OCI-LY7 (cell line): ENCODE data around the gene RPRD1B. TPM values are rescaled to one million over a fixed set of nuclear protein-coding genes. Genes with fewer than 3 reads are reported as not detected.

Experiments
- BruUV-seq: library from RNA; stranded (reverse); fragments of 400-500 nt; replicated peaks from 2 replicates; lab custom pipeline; 2021; lab: Mats Ljungman, UMichigan
- CTCF ChIA-PET: fragments of 300-600 bp; sonication (Branson Sonifier 250); formaldehyde crosslinking; loops from one replicate; lab custom pipeline; 2022; ENCODE audit warnings: antibody characterized with exemption; ENCODE audit not compliant: unreplicated experiment; lab: Charles Lee
- POLR2A ChIA-PET: fragments of 300-600 bp; sonication (Branson Sonifier 250); formaldehyde crosslinking; loops from one replicate; lab custom pipeline; 2022; ENCODE audit warnings: antibody characterized with exemption; lab: Charles Lee
- DNase-seq: peaks from one replicate; pipeline ENCODE4 v3.0.0-alpha.2; 2015; ENCODE audit warnings: low spot score
- H2AFZ ChIP-seq: fragments of 200-600 bp; sonication (generic), shearing (Covaris generic); 2 replicates; pipeline ENCODE4 v1.6.1; 2014; ENCODE audit warnings: mild to moderate bottlenecking, antibody characterized with exemption, low read length, moderate library complexity
- H3K27ac ChIP-seq: fragments of 200-600 bp; sonication (generic); 2 replicates; pipeline ENCODE4 v1.5.1; 2014; ENCODE audit warnings: mixed run types, low read depth, mild to moderate bottlenecking, moderate library complexity, low read length, inconsistent platforms; ENCODE audit not compliant: poor library complexity, severe bottlenecking
- H3K36me3 ChIP-seq: fragments of 200-600 bp; sonication (generic); 2 replicates; pipeline ENCODE4 v1.6.1; 2014; ENCODE audit warnings: mild to moderate bottlenecking, antibody characterized with exemption, low read length, moderate library complexity, mixed read lengths; ENCODE audit not compliant: insufficient read depth
- H3K4me1 ChIP-seq: fragments of 200-600 bp; sonication (generic); 2 replicates; pipeline ENCODE4 v1.5.1; 2014; ENCODE audit warnings: mild to moderate bottlenecking, low read length; ENCODE audit not compliant: insufficient read depth, poor library complexity, severe bottlenecking
- H3K4me2 ChIP-seq: fragments of 200-600 bp; sonication (generic); 2 replicates; pipeline ENCODE4 v1.6.1; 2014; ENCODE audit warnings: mild to moderate bottlenecking, low read length
- H3K4me3 ChIP-seq: fragments of 200-600 bp; sonication (generic); 2 replicates; pipeline ENCODE4 v1.5.1; 2014; ENCODE audit warnings: mild to moderate bottlenecking, low read depth, low read length; ENCODE audit not compliant: poor library complexity, severe bottlenecking
- H3K79me2 ChIP-seq: fragments of 200-600 bp; sonication (generic); 2 replicates; pipeline ENCODE4 v1.6.1; 2016; ENCODE audit warnings: low read depth, mild to moderate bottlenecking, low read length, moderate library complexity, mixed read lengths; ENCODE audit not compliant: insufficient read depth
- H3K9me2 ChIP-seq: fragments of 200-600 bp; sonication (generic); 2 replicates; pipeline ENCODE4 v1.6.1; 2016; ENCODE audit warnings: mild to moderate bottlenecking, low read length, mixed read lengths; ENCODE audit not compliant: insufficient read depth
- H3K9me3 ChIP-seq: fragments of 200-600 bp; sonication (generic); 2 replicates; pipeline ENCODE4 v1.6.1; 2014; ENCODE audit warnings: mild to moderate bottlenecking, mixed run types, low read length, mixed read lengths
- H4K20me1 ChIP-seq: fragments of 200-600 bp; sonication (generic); 2 replicates; pipeline ENCODE4 v1.6.1; 2014; ENCODE audit warnings: mild to moderate bottlenecking, antibody characterized with exemption, low read length, moderate library complexity, mixed read lengths; ENCODE audit not compliant: insufficient read depth
- CTCF ChIP-seq: fragments of 200-600 bp; sonication (generic); conservative IDR thresholded peaks from 2 replicates; pipeline ENCODE4 v1.5.1; 2014; ENCODE audit warnings: mild to moderate bottlenecking, antibody characterized with exemption, low read length, moderate library complexity, mixed read lengths
- EZH2phosphoT487 ChIP-seq: fragments of 200-600 bp; sonication (generic); IDR thresholded peaks from 2 replicates; pipeline ENCODE4 v1.6.1; 2018; ENCODE audit warnings: low read depth, borderline replicate concordance, mild to moderate bottlenecking, mixed run types, antibody characterized with exemption, low read length, moderate library complexity, mixed read lengths
- intact Hi-C: fragments of 100-400 bp; cut with micrococcal nuclease; formaldehyde crosslinking; loops from one replicate; pipeline ENCODE4 v1.10.0; 2022; ENCODE audit not compliant: unreplicated experiment
- total RNA-seq, 2 experiments: library from RNA; depleted of rRNA in 1 of 2; stranded (reverse); fragments of >200 nt in 1 of 2; shearing (Covaris generic) in 1 of 2; gene quantifications; 2 replicates each; pipeline ENCODE4 v1.2.3, GENCODE V29; 2014 to 2022

The RPRD1B gene
- total RNA-seq, 2 experiments from 2014 or later = 45.6 to 67.9 TPM

- no peaks in the 10 kb centered on the region for H3K36me3 ChIP-seq
- no peaks in the 10 kb centered on the region for H3K9me3 ChIP-seq
- CTCF ChIA-PET = no interaction called here
- H3K27ac ChIP-seq = no peak overlapping the region
- no peaks in the 10 kb centered on the region for H3K79me2 ChIP-seq
- TF ChIP-seq CTCF (no peak), EZH2phosphoT487 (no peak)
- no peaks in the 10 kb centered on the region for H3K4me1 ChIP-seq
- no peak for DNase-seq
- BruUV-seq = no TSS peak
- intact Hi-C loops = no loop called here
- POLR2A ChIA-PET = interaction anchor here (0.7 kb wide), 2 partner anchors 17 to 489 kb away, joined by 3 read pairs; no protein-coding TSS in a partner anchor
- H2AFZ ChIP-seq = no peak overlapping the region
- no peaks in the 10 kb centered on the region for H3K9me2 ChIP-seq
- no peak overlapping the region for H3K4me2 ChIP-seq
- H4K20me1 ChIP-seq = no peaks in the 10 kb centered on the region
- no peak overlapping the region for H3K4me3 ChIP-seq
Measured at GRCh38 chr20:38129893-38130609, 96.5 kb downstream of the RPRD1B start.

- Histone ChIP-seq H4K20me1 (no peaks in the 10 kb centered on the region), H3K79me2 (no peaks in the 10 kb centered on the region), H3K27ac (no peak overlapping the region), H3K9me2 (no peaks in the 10 kb centered on the region), H3K36me3 (no peaks in the 10 kb centered on the region), H3K4me1 (no peaks in the 10 kb centered on the region), H3K4me2 (no peak overlapping the region), H2AFZ (no peak overlapping the region), H3K4me3 (no peak overlapping the region), H3K9me3 (no peaks in the 10 kb centered on the region)
- no peak for DNase-seq
- ChIA-PET CTCF (no interaction called here), POLR2A (interaction anchor here (0.5 kb wide), 1 partner anchor 111 kb away, joined by 3 read pairs; no protein-coding TSS in a partner anchor)
- intact Hi-C loops = no loop called here
- no peak for TF ChIP-seq EZH2phosphoT487
- no peak for TF ChIP-seq CTCF
- BruUV-seq = no TSS peak
Measured at GRCh38 chr20:38130687-38131587, 97.4 kb downstream of the RPRD1B start.
